Liver (tissue), 9 donors: ENCODE data around the gene CDH26. TPM values are rescaled to one million over a fixed set of nuclear protein-coding genes. Genes with fewer than 3 reads are reported as not detected.

Experiments
- DNase-seq: peaks from one replicate; pipeline ENCODE4 v3.0.0-alpha.2; 2017; ENCODE audit warnings: low spot score
- H3K27ac ChIP-seq, 2 donors: one replicate each; pipeline ENCODE4 v1.7.0; 2013; ENCODE audit warnings: inconsistent platforms in 2 of 2, low read length in 2 of 2, control low read depth in 1 of 2, low read depth in 1 of 2, mild to moderate bottlenecking in 1 of 2
- H3K27me3 ChIP-seq, 4 donors: one replicate each; pipeline versions ENCODE4 v1.6.1 to v1.7.0; 2013; ENCODE audit warnings: low read length in 3 of 4, inconsistent platforms in 1 of 4, mild to moderate bottlenecking in 1 of 4, moderate library complexity in 1 of 4; ENCODE audit not compliant: control insufficient read depth in 4 of 4, insufficient read depth in 4 of 4
- H3K36me3 ChIP-seq, 4 donors: one replicate each; pipeline versions ENCODE4 v1.6.1 to v1.7.0; 2013; ENCODE audit warnings: low read length in 3 of 4, mild to moderate bottlenecking in 3 of 4, low read depth in 1 of 4, moderate library complexity in 1 of 4; ENCODE audit not compliant: control insufficient read depth in 4 of 4, insufficient read depth in 3 of 4
- H3K4me1 ChIP-seq, 4 donors: one replicate each; pipeline versions ENCODE4 v1.6.1 to v1.7.0; 2013; ENCODE audit warnings: low read length in 3 of 4, mild to moderate bottlenecking in 3 of 4, moderate library complexity in 1 of 4; ENCODE audit not compliant: control insufficient read depth in 4 of 4, insufficient read depth in 4 of 4
- H3K4me3 ChIP-seq, 3 donors: one replicate each; pipeline versions ENCODE4 v1.6.1 to v1.7.0; 2013; ENCODE audit warnings: low read length in 3 of 3, control low read depth in 1 of 3, low read depth in 1 of 3, mild to moderate bottlenecking in 1 of 3
- H3K9ac ChIP-seq, 2 donors: one replicate each; pipeline ENCODE4 v1.7.0; 2013; ENCODE audit warnings: low read length in 2 of 2, mild to moderate bottlenecking in 2 of 2, moderate library complexity in 2 of 2, control low read depth in 1 of 2, low read depth in 1 of 2
- H3K9me3 ChIP-seq, 4 donors: one replicate each; pipeline versions ENCODE4 v1.6.1 to v1.7.0; 2013; ENCODE audit warnings: low read length in 3 of 4; ENCODE audit not compliant: control insufficient read depth in 4 of 4
- ATF3 ChIP-seq: IDR thresholded peaks from 2 replicates; pipeline ENCODE4 v1.6.1; 2016; ENCODE audit warnings: antibody characterized with exemption
- CTCF ChIP-seq: fragments of 150-350 bp; IDR thresholded peaks from 2 replicates; pipeline ENCODE4 v1.5.1; 2017; ENCODE audit warnings: improper control_type of control experiment, low read depth, low read length; ENCODE audit not compliant: missing input control
- EGR1 ChIP-seq, 2 donors: IDR thresholded peaks; 2 replicates each; pipeline ENCODE4 v1.6.1; 2016 to 2018; ENCODE audit warnings: antibody characterized with exemption in 2 of 2, low read depth in 2 of 2
- FOXA1 ChIP-seq: IDR thresholded peaks from 2 replicates; pipeline ENCODE4 v1.6.1; 2016; ENCODE audit warnings: antibody characterized with exemption
- FOXA2 ChIP-seq: IDR thresholded peaks from 2 replicates; pipeline ENCODE4 v1.6.1; 2016; ENCODE audit warnings: antibody characterized with exemption
- GABPA ChIP-seq, 2 donors: IDR thresholded peaks in 1 of 2; conservative IDR thresholded peaks in 1 of 2; 2 replicates each; pipeline ENCODE4 v1.6.1; 2016; ENCODE audit warnings: antibody characterized with exemption in 2 of 2, mild to moderate bottlenecking in 1 of 2, moderate library complexity in 1 of 2
- HNF4G ChIP-seq: IDR thresholded peaks from 2 replicates; pipeline ENCODE4 v1.6.1; 2016; ENCODE audit warnings: antibody characterized with exemption
- JUND ChIP-seq, 2 donors: IDR thresholded peaks; 2 replicates each; pipeline ENCODE4 v1.6.1; 2016; ENCODE audit warnings: antibody characterized with exemption in 2 of 2
- NR2F2 ChIP-seq: IDR thresholded peaks from 2 replicates; pipeline ENCODE4 v1.6.1; 2016; ENCODE audit warnings: antibody characterized with exemption
- RAD21 ChIP-seq, 2 donors: IDR thresholded peaks; 2 replicates each; pipeline ENCODE4 v1.6.1; 2016; ENCODE audit warnings: antibody characterized with exemption in 2 of 2, mild to moderate bottlenecking in 2 of 2
- REST ChIP-seq: IDR thresholded peaks from 2 replicates; pipeline ENCODE4 v1.6.1; 2016; ENCODE audit warnings: antibody characterized with exemption, mild to moderate bottlenecking
- RXRA ChIP-seq, 2 donors: IDR thresholded peaks; 2 replicates each; pipeline ENCODE4 v1.6.1; 2017 to 2018; ENCODE audit warnings: antibody characterized with exemption in 2 of 2, mild to moderate bottlenecking in 1 of 2
- SP1 ChIP-seq: IDR thresholded peaks from 2 replicates; pipeline ENCODE4 v1.6.1; 2018; ENCODE audit warnings: antibody characterized with exemption, mild to moderate bottlenecking
- TAF1 ChIP-seq: conservative IDR thresholded peaks from 2 replicates; pipeline ENCODE4 v1.6.1; 2016; ENCODE audit warnings: antibody characterized with exemption, mild to moderate bottlenecking
- YY1 ChIP-seq: IDR thresholded peaks from 2 replicates; pipeline ENCODE4 v1.6.1; 2016; ENCODE audit warnings: antibody characterized with exemption, mild to moderate bottlenecking
- WGBS: extraction: QIAGEN DNeasy Blood & Tissue Kit; methylation state at CpG from one replicate; pipeline ENCODE4 v1.1.7; 2013; 5-methylcytosine and 5-hydroxymethylcytosine counted together
- polyA plus RNA-seq, 2 donors: library from polyadenylated mRNA; stranded (reverse) in 1 of 2; unstranded in 1 of 2; fragments of 200-250 nt in 1 of 2; fragments of >200 nt in 1 of 2; fragmentation: Nextera tagmentation in 1 of 2; extraction: Ambion mirVana in 1 of 2; gene quantifications; one replicate each; pipeline versions ENCODE4 v1.2.1 to v1.2.3, GENCODE V29; 2013 to 2015
- total RNA-seq, 2 donors: library from RNA; depleted of rRNA; stranded (reverse); fragments of >200 nt; gene quantifications; one replicate each; pipeline ENCODE4 v1.2.3, GENCODE V29; 2014
- donor health status: healthy.
- donor health status: healthy.
- donor health status: healthy.
- donor health status: healthy.
- donor health status: healthy.

The CDH26 gene
- total and polyA plus RNA-seq, 4 donors, result 0.03 to 0.70 (median 0.43) TPM

GRCh38 chr20:59997896-59998295, 39.7 kb downstream of the CDH26 start:
- no peak for DNase-seq

GRCh38 chr20:59999502-59999901, 41.3 kb downstream of the CDH26 start:
- DNase-seq, result no peak
- TF ChIP-seq HNF4G (no peak), NR2F2 (no peak), YY1 (no peak)
- Histone ChIP-seq H3K36me3 (peaks cover 0 to 1% (median 0%) of the 10 kb centered on the region in 4 donors), H3K4me1 (no peaks in the 10 kb centered on the region), H3K4me3 (no peak overlapping the region), H3K9ac (no peak overlapping the region), H3K9me3 (no peaks in the 10 kb centered on the region), H3K27ac (no peak overlapping the region), H3K27me3 (peaks cover 0 to 3% (median 0%) of the 10 kb centered on the region in 4 donors)
- 95% methylated on average over 3 of the region's 3 CpGs for WGBS

More at GRCh38 chr20:59997896-59998295, 39.7 kb downstream of the CDH26 start:
- WGBS, result 97% methylated on average over 2 of the region's 2 CpGs
- H3K9me3 ChIP-seq, result no peaks in the 10 kb centered on the region
- H3K27me3 ChIP-seq, result no peaks in the 10 kb centered on the region
- H3K9ac ChIP-seq, result no peak overlapping the region
- H3K36me3 ChIP-seq, result peaks cover 0 to 1% (median 0%) of the 10 kb centered on the region in 4 donors
- TF ChIP-seq FOXA1, result no peak
- TF ChIP-seq RXRA (IDR thresholded peaks at IDR 0.05), result no peak
- TF ChIP-seq EGR1 (IDR thresholded peaks at IDR 0.05; ENCODE audit: low read depth in 2 of 2), result no peak
- TF ChIP-seq TAF1, result no peak
- no peak for TF ChIP-seq GABPA (IDR thresholded peaks at IDR 0.05 in 1 of 2, conservative IDR thresholded peaks at IDR 0.05 in 1 of 2)
- TF ChIP-seq CTCF, result no peak
- TF ChIP-seq SP1, result no peak
- TF ChIP-seq HNF4G, result no peak
- no peaks in the 10 kb centered on the region for H3K4me1 ChIP-seq
- no peak overlapping the region for H3K27ac ChIP-seq
- H3K4me3 ChIP-seq, result no peak overlapping the region

- Histone ChIP-seq H3K27me3 (peaks cover 0 to 3% (median 0%) of the 10 kb centered on the region in 4 donors), H3K9ac (no peak overlapping the region), H3K36me3 (peaks cover 0 to 2% (median 0%) of the 10 kb centered on the region in 4 donors), H3K9me3 (no peaks in the 10 kb centered on the region), H3K4me3 (no peak overlapping the region), H3K27ac (no peak overlapping the region), H3K4me1 (no peaks in the 10 kb centered on the region)
- 89% methylated on average over 8 of the region's 8 CpGs for WGBS
- TF ChIP-seq EGR1 (IDR thresholded peaks at IDR 0.05; ENCODE audit: low read depth in 2 of 2) (no peak), RXRA (IDR thresholded peaks at IDR 0.05) (no peak), HNF4G (no peak), FOXA1 (no peak), RAD21 (IDR thresholded peaks at IDR 0.05) (no peak), ATF3 (no peak), YY1 (no peak), REST (no peak), GABPA (IDR thresholded peaks at IDR 0.05 in 1 of 2, conservative IDR thresholded peaks at IDR 0.05 in 1 of 2) (no peak), FOXA2 (no peak), JUND (IDR thresholded peaks at IDR 0.05) (no peak), CTCF (no peak), SP1 (no peak)
- no peak for DNase-seq
These were observed 42.2 kb downstream of the CDH26 start for GRCh38 chr20:60000271-60001042.
